Measurements from ENCODE around the gene PLA2G6.
"Not testable (repeated sequence)": the region's sequence is repeated elsewhere in the genome, so short reads cannot be mapped to it uniquely, and the experiment has no call there.

PLA2G6 gene

GRCh38 chr22:38164551-38164918, 17.1 kb downstream of the PLA2G6 start:
- DNase-seq: no peak

GRCh38 chr22:38163844-38164550, 17.6 kb downstream of the PLA2G6 start:
- no peak for DNase-seq

- no peak for DNase-seq
Observed at GRCh38 chr22:38162881-38163843, 18.5 kb downstream of the PLA2G6 start.

- DNase-seq: no peak
Observed at GRCh38 chr22:38155703-38156102, 25.9 kb downstream of the PLA2G6 start.

- DNase-seq: not testable (repeated sequence)
Observed at GRCh38 chr22:38154563-38154915, 27.1 kb downstream of the PLA2G6 start.

- DNase-seq: no peak
Observed at GRCh38 chr22:38153821-38154562, 27.6 kb downstream of the PLA2G6 start.

- no peak for DNase-seq
Observed at GRCh38 chr22:38151126-38151500, 30.5 kb downstream of the PLA2G6 start.

- no peak for DNase-seq
Observed at GRCh38 chr22:38148245-38148644, 33.4 kb downstream of the PLA2G6 start.

- not testable (repeated sequence) for DNase-seq
Observed at GRCh38 chr22:38146166-38146565, 35.5 kb downstream of the PLA2G6 start.

- DNase-seq: peak; percentile 12 to 37
Observed at GRCh38 chr22:38144025-38144405, 37.6 kb downstream of the PLA2G6 start.

GRCh38 chr22:38142606-38143005, 39.0 kb downstream of the PLA2G6 start:
- DNase-seq: no peak

GRCh38 chr22:38141217-38141973, 40.2 kb downstream of the PLA2G6 start:
- no peak for DNase-seq

GRCh38 chr22:38139901-38140300, 41.7 kb downstream of the PLA2G6 start:
- DNase-seq: no peak

GRCh38 chr22:38138961-38139360, 42.7 kb downstream of the PLA2G6 start:
- no peak for DNase-seq

- no peak for DNase-seq
Observed at GRCh38 chr22:38137876-38138687, 43.5 kb downstream of the PLA2G6 start.

GRCh38 chr22:38136607-38137006, 45.0 kb downstream of the PLA2G6 start:
- DNase-seq: no peak

GRCh38 chr22:38135133-38135706, 46.4 kb downstream of the PLA2G6 start:
- DNase-seq: no peak

GRCh38 chr22:38133331-38133730, 48.3 kb downstream of the PLA2G6 start:
- no peak for DNase-seq

GRCh38 chr22:38132794-38133193, 48.8 kb downstream of the PLA2G6 start:
- DNase-seq: no peak

GRCh38 chr22:38132136-38132535, 49.5 kb downstream of the PLA2G6 start:
- DNase-seq: no peak

- no peak for DNase-seq
Observed at GRCh38 chr22:38131399-38131798, 50.2 kb downstream of the PLA2G6 start.
